GM19395 (cell line): Measurements from ENCODE around the gene PEX11B.

Source experiments
- ATAC-seq: cut with Tn5 transposase; IDR thresholded peaks from one replicate; pipeline ENCODE4 v1.9.1; 2021; ENCODE audit warnings: mild to moderate bottlenecking, moderate library complexity; ENCODE audit not compliant: unreplicated experiment

Gene PEX11B

GRCh38 chr1:145877923-145878486 is 40.5 kb downstream of the PEX11B start:
- ATAC-seq = no peak

- no peak for ATAC-seq
Observed at GRCh38 chr1:145874646-145875045, 43.9 kb downstream of the PEX11B start.

GRCh38 chr1:145871994-145872924 is 46.3 kb downstream of the PEX11B start:
- ATAC-seq = no peak

DNA sequence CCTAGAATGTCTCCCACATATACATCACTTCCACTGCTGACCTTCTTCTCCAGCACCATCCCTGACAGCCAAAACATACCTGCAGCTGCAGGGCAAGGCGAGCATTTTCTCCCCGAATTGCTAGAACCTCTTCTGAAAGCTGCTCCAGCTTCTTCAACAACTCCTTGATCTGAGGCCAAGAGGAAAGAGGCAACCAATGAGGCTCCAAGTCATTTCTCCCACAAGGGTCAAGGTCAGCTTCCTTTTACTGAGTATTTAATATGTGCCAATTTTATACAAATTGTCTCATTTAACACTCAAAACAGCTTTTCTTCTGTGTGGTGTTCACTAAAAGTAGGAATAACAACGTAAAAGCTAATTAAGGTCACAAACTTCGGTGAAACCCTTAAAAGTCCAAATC is 50.3 kb downstream of the PEX11B start:
- ATAC-seq = no peak

GRCh38 chr1:145863282-145864018 is 55.1 kb downstream of the PEX11B start:
- ATAC-seq = no peak
